Liver (tissue), 3 donors: ENCODE results near the gene HOXD9.

ENCODE experiments used
- FOXA1 ChIP-seq: IDR thresholded peaks from 2 replicates; pipeline ENCODE4 v1.6.1; 2016; ENCODE audit warnings: antibody characterized with exemption
- GABPA ChIP-seq, 2 donors: IDR thresholded peaks in 1 of 2; conservative IDR thresholded peaks in 1 of 2; 2 replicates each; pipeline ENCODE4 v1.6.1; 2016; ENCODE audit warnings: antibody characterized with exemption in 2 of 2, mild to moderate bottlenecking in 1 of 2, moderate library complexity in 1 of 2
- JUND ChIP-seq, 2 donors: IDR thresholded peaks; 2 replicates each; pipeline ENCODE4 v1.6.1; 2016; ENCODE audit warnings: antibody characterized with exemption in 2 of 2
- RAD21 ChIP-seq, 2 donors: IDR thresholded peaks; 2 replicates each; pipeline ENCODE4 v1.6.1; 2016; ENCODE audit warnings: antibody characterized with exemption in 2 of 2, mild to moderate bottlenecking in 2 of 2
- YY1 ChIP-seq: IDR thresholded peaks from 2 replicates; pipeline ENCODE4 v1.6.1; 2016; ENCODE audit warnings: antibody characterized with exemption, mild to moderate bottlenecking
- TF ChIP-seq, protein P1 (sequence below): fragments of 150-350 bp; IDR thresholded peaks from 2 replicates; pipeline ENCODE4 v1.5.1; 2017; ENCODE audit warnings: improper control_type of control experiment, low read depth, low read length; ENCODE audit not compliant: missing input control
- TF ChIP-seq, protein P2 (sequence below): IDR thresholded peaks from 2 replicates; pipeline ENCODE4 v1.6.1; 2016; ENCODE audit warnings: antibody characterized with exemption
- TF ChIP-seq, protein P3 (sequence below): IDR thresholded peaks from 2 replicates; pipeline ENCODE4 v1.6.1; 2016; ENCODE audit warnings: antibody characterized with exemption
- TF ChIP-seq, protein P4 (sequence below): IDR thresholded peaks from 2 replicates; pipeline ENCODE4 v1.6.1; 2016; ENCODE audit warnings: antibody characterized with exemption, mild to moderate bottlenecking
- donor health status: healthy.
- donor health status: healthy.

DNA sequence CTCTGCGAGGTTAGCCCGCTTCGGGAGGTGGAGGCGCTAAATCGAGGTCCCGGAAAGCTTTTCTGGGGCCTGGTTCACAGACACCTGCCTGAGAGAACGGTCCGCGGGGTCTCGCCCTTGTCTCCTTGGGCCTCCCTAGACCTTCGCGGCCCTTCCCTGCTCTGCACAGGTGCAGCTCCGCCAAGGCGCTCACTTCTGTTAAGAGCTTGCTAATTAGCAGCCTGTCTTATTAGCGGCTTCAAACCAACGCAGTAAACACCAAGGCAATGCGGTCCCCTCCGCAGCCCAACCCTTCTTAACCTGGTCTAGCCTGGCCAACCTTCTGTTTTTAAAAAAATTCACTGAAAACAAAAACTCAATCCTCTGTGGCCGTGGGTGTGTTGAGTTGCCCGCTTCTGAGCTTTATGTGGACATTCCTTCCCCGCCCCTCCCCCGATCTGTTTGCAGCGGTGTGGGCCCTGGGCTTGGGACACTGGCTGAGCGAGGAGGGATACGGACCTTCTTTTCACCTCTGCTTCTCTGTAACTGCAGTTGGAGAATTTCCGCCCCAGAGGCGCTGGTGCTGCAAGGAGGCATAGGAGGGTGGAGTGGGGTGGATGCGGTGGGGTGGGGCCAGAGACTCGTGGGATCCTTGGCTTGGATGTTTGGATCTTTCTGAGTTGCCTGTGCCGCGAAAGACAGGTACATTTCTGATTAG is 25.4 kb downstream of the HOXD9 start:
- TF ChIP-seq, protein P1, sequence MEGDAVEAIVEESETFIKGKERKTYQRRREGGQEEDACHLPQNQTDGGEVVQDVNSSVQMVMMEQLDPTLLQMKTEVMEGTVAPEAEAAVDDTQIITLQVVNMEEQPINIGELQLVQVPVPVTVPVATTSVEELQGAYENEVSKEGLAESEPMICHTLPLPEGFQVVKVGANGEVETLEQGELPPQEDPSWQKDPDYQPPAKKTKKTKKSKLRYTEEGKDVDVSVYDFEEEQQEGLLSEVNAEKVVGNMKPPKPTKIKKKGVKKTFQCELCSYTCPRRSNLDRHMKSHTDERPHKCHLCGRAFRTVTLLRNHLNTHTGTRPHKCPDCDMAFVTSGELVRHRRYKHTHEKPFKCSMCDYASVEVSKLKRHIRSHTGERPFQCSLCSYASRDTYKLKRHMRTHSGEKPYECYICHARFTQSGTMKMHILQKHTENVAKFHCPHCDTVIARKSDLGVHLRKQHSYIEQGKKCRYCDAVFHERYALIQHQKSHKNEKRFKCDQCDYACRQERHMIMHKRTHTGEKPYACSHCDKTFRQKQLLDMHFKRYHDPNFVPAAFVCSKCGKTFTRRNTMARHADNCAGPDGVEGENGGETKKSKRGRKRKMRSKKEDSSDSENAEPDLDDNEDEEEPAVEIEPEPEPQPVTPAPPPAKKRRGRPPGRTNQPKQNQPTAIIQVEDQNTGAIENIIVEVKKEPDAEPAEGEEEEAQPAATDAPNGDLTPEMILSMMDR, result no peak
- TF ChIP-seq JUND (IDR thresholded peaks at IDR 0.05) (no peak), RAD21 (IDR thresholded peaks at IDR 0.05) (no peak), FOXA1 (no peak), YY1 (no peak), GABPA (IDR thresholded peaks at IDR 0.05 in 1 of 2, conservative IDR thresholded peaks at IDR 0.05 in 1 of 2) (no peak)
- TF ChIP-seq, protein P2, sequence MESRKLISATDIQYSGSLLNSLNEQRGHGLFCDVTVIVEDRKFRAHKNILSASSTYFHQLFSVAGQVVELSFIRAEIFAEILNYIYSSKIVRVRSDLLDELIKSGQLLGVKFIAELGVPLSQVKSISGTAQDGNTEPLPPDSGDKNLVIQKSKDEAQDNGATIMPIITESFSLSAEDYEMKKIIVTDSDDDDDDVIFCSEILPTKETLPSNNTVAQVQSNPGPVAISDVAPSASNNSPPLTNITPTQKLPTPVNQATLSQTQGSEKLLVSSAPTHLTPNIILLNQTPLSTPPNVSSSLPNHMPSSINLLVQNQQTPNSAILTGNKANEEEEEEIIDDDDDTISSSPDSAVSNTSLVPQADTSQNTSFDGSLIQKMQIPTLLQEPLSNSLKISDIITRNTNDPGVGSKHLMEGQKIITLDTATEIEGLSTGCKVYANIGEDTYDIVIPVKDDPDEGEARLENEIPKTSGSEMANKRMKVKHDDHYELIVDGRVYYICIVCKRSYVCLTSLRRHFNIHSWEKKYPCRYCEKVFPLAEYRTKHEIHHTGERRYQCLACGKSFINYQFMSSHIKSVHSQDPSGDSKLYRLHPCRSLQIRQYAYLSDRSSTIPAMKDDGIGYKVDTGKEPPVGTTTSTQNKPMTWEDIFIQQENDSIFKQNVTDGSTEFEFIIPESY, result no peak
- TF ChIP-seq, protein P3, sequence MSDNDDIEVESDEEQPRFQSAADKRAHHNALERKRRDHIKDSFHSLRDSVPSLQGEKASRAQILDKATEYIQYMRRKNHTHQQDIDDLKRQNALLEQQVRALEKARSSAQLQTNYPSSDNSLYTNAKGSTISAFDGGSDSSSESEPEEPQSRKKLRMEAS, result no peak
- TF ChIP-seq, protein P4, sequence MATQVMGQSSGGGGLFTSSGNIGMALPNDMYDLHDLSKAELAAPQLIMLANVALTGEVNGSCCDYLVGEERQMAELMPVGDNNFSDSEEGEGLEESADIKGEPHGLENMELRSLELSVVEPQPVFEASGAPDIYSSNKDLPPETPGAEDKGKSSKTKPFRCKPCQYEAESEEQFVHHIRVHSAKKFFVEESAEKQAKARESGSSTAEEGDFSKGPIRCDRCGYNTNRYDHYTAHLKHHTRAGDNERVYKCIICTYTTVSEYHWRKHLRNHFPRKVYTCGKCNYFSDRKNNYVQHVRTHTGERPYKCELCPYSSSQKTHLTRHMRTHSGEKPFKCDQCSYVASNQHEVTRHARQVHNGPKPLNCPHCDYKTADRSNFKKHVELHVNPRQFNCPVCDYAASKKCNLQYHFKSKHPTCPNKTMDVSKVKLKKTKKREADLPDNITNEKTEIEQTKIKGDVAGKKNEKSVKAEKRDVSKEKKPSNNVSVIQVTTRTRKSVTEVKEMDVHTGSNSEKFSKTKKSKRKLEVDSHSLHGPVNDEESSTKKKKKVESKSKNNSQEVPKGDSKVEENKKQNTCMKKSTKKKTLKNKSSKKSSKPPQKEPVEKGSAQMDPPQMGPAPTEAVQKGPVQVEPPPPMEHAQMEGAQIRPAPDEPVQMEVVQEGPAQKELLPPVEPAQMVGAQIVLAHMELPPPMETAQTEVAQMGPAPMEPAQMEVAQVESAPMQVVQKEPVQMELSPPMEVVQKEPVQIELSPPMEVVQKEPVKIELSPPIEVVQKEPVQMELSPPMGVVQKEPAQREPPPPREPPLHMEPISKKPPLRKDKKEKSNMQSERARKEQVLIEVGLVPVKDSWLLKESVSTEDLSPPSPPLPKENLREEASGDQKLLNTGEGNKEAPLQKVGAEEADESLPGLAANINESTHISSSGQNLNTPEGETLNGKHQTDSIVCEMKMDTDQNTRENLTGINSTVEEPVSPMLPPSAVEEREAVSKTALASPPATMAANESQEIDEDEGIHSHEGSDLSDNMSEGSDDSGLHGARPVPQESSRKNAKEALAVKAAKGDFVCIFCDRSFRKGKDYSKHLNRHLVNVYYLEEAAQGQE, result no peak
